IMR-90 (cell line): ENCODE data around the gene NFE2L1.
"Not testable (repeated sequence)": the region's sequence is repeated elsewhere in the genome, so short reads cannot be mapped to it uniquely, and the experiment has no call there.

Experiments used
- CHD1 ChIP-seq: IDR thresholded peaks from 2 replicates; pipeline ENCODE4 v1.6.1; 2012; ENCODE audit warnings: low read depth, low read length, improper control_type of control experiment
- FOS ChIP-seq: fragments of 150-350 bp; IDR thresholded peaks from 2 replicates; pipeline ENCODE4 v1.6.1; 2016; ENCODE audit warnings: low read depth, low read length
- MAFK ChIP-seq: IDR thresholded peaks from 2 replicates; pipeline ENCODE4 v1.6.1; 2012; ENCODE audit warnings: low read depth, low read length, improper control_type of control experiment
- MXI1 ChIP-seq: IDR thresholded peaks from 2 replicates; pipeline ENCODE4 v1.6.1; 2012; ENCODE audit warnings: low read depth, mild to moderate bottlenecking, low read length, moderate library complexity, borderline replicate concordance
- NFE2L2 ChIP-seq: fragments of 150-350 bp; IDR thresholded peaks from 2 replicates; pipeline ENCODE4 v1.6.1; 2016; ENCODE audit warnings: low read depth, mild to moderate bottlenecking, low read length
- POLR2A ChIP-seq: IDR thresholded peaks from 2 replicates; pipeline ENCODE4 v1.6.1; 2012; ENCODE audit warnings: mild to moderate bottlenecking, low read depth, low read length
- RAD21 ChIP-seq: IDR thresholded peaks from 2 replicates; pipeline ENCODE4 v1.6.1; 2012; ENCODE audit warnings: low read length, improper control_type of control experiment
- RCOR1 ChIP-seq: IDR thresholded peaks from 2 replicates; pipeline ENCODE4 v1.6.1; 2012; ENCODE audit warnings: mild to moderate bottlenecking, low read length, improper control_type of control experiment; ENCODE audit not compliant: insufficient replicate concordance
- SMC3 ChIP-seq: fragments of 150-350 bp; IDR thresholded peaks from 2 replicates; pipeline ENCODE4 v1.6.1; 2016; ENCODE audit warnings: low read depth, mild to moderate bottlenecking, antibody characterized with exemption, low read length, moderate library complexity
- TF ChIP-seq, protein P1 (sequence below): conservative IDR thresholded peaks from 2 replicates; pipeline ENCODE4 v1.5.1; 2012; ENCODE audit warnings: mild to moderate bottlenecking, low read depth, low read length, improper control_type of control experiment
- TF ChIP-seq, protein P2 (sequence below): fragments of 150-350 bp; IDR thresholded peaks from 2 replicates; pipeline ENCODE4 v1.6.1; 2017; ENCODE audit warnings: mild to moderate bottlenecking, antibody characterized with exemption, low read length, low read depth
- TF ChIP-seq, protein P3 (sequence below): fragments of 150-350 bp; IDR thresholded peaks from 2 replicates; pipeline ENCODE4 v1.6.1; 2016; ENCODE audit warnings: low read depth, mild to moderate bottlenecking, low read length, moderate library complexity, borderline replicate concordance

DNA sequence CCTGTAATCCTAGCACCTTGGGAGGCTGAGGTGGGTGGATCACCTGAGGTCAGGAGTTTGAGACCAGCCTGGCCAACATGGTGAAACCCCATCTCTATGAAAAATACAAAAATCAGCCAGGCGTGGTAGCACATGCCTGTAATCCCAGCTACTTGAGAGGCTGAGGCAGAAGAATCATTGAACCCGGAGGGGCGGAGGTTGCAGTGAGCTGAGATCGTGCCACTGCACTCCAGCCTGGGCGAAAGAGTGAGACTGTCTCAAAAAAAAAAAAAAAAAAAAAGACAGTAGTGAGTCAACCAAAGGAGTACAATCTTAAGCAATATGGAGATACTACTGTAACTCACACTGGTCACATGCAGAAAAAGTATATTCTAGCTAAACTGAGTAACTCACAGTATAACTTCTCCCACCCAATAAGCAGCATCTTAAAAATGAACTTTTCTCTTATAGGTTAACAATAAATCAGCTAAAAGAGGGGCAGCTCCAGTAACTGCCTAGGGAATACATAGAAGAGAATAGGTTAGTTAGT is 25.5 kb downstream of the NFE2L1 start:
- TF ChIP-seq, protein P1, sequence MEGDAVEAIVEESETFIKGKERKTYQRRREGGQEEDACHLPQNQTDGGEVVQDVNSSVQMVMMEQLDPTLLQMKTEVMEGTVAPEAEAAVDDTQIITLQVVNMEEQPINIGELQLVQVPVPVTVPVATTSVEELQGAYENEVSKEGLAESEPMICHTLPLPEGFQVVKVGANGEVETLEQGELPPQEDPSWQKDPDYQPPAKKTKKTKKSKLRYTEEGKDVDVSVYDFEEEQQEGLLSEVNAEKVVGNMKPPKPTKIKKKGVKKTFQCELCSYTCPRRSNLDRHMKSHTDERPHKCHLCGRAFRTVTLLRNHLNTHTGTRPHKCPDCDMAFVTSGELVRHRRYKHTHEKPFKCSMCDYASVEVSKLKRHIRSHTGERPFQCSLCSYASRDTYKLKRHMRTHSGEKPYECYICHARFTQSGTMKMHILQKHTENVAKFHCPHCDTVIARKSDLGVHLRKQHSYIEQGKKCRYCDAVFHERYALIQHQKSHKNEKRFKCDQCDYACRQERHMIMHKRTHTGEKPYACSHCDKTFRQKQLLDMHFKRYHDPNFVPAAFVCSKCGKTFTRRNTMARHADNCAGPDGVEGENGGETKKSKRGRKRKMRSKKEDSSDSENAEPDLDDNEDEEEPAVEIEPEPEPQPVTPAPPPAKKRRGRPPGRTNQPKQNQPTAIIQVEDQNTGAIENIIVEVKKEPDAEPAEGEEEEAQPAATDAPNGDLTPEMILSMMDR, result not testable (repeated sequence)
- not testable (repeated sequence) for TF ChIP-seq POLR2A, RCOR1, RAD21, SMC3, MXI1, MAFK, FOS, CHD1, NFE2L2
- TF ChIP-seq, protein P2, sequence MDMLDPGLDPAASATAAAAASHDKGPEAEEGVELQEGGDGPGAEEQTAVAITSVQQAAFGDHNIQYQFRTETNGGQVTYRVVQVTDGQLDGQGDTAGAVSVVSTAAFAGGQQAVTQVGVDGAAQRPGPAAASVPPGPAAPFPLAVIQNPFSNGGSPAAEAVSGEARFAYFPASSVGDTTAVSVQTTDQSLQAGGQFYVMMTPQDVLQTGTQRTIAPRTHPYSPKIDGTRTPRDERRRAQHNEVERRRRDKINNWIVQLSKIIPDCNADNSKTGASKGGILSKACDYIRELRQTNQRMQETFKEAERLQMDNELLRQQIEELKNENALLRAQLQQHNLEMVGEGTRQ, result not testable (repeated sequence)
- TF ChIP-seq, protein P3, sequence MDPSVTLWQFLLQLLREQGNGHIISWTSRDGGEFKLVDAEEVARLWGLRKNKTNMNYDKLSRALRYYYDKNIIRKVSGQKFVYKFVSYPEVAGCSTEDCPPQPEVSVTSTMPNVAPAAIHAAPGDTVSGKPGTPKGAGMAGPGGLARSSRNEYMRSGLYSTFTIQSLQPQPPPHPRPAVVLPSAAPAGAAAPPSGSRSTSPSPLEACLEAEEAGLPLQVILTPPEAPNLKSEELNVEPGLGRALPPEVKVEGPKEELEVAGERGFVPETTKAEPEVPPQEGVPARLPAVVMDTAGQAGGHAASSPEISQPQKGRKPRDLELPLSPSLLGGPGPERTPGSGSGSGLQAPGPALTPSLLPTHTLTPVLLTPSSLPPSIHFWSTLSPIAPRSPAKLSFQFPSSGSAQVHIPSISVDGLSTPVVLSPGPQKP, result not testable (repeated sequence)
